ENCODE measurements around the gene PTPRD. TPM values are rescaled to one million over a fixed set of nuclear protein-coding genes. Genes with fewer than 3 reads are reported as not detected.

The PTPRD gene
- total and polyA plus RNA-seq, 2 donors (not counting 1 experiment from before 2014, with no cell fraction given) = 0.35 to 4.8 TPM

GRCh38 chr9:8600914-8601680, 2011.7 kb downstream of the PTPRD start:
- H3K9ac ChIP-seq (ENCODE audit: insufficient read depth, low read length) = no peak overlapping the region
- no peak overlapping the region for H3K27ac ChIP-seq (ENCODE audit: insufficient read depth, low read length)
- no peaks in the 10 kb centered on the region for H4K20me1 ChIP-seq (ENCODE audit: control insufficient read depth, extremely low read depth, insufficient read depth, low read length)
- H3K27me3 ChIP-seq (ENCODE audit: control insufficient read depth, insufficient read depth, low read length) = no peaks in the 10 kb centered on the region
- no peaks in the 10 kb centered on the region for H3K36me3 ChIP-seq (ENCODE audit: control insufficient read depth, insufficient read depth, low read length)
- no peaks in the 10 kb centered on the region for H3K9me3 ChIP-seq (ENCODE audit: control insufficient read depth, insufficient read depth, low read depth, low read length)
- no peaks in the 10 kb centered on the region for H3K4me1 ChIP-seq (ENCODE audit: control insufficient read depth, extremely low read depth, insufficient read depth, low read length)
- no peak overlapping the region for H2AFZ ChIP-seq (ENCODE audit: low read length)
- no peaks in the 10 kb centered on the region for H3K79me2 ChIP-seq (ENCODE audit: control insufficient read depth, insufficient read depth, low read length)
- TF ChIP-seq CTCF (conservative IDR thresholded peaks at IDR 0.05 in 1 of 2, IDR thresholded peaks at IDR 0.05 in 1 of 2; ENCODE audit: low read depth in 1 of 2, low read length in 2 of 2) (no peak), EZH2 (IDR thresholded peaks at IDR 0.05; ENCODE audit: low read length, missing control alignments) (no peak)
- DNase-seq (ENCODE audit: low read depth in 2 of 2) = no peak
- H3K4me2 ChIP-seq (ENCODE audit: extremely low read depth, insufficient read depth, low read length) = no peak overlapping the region
- no peak overlapping the region for H3K4me3 ChIP-seq (replicated peaks in 1 of 4; ENCODE audit: control extremely low read depth in 1 of 4, insufficient read depth in 1 of 4, low read depth in 3 of 4, low read length in 4 of 4)

GRCh38 chr9:8599937-8600336, 2012.9 kb downstream of the PTPRD start:
- Histone ChIP-seq H3K9me3 (ENCODE audit: control insufficient read depth, insufficient read depth, low read depth, low read length) (no peaks in the 10 kb centered on the region), H3K27ac (ENCODE audit: insufficient read depth, low read length) (no peak overlapping the region), H3K4me2 (ENCODE audit: extremely low read depth, insufficient read depth, low read length) (no peak overlapping the region), H3K36me3 (ENCODE audit: control insufficient read depth, insufficient read depth, low read length) (no peaks in the 10 kb centered on the region), H3K9ac (ENCODE audit: insufficient read depth, low read length) (no peak overlapping the region), H3K4me1 (ENCODE audit: control insufficient read depth, extremely low read depth, insufficient read depth, low read length) (no peaks in the 10 kb centered on the region), H3K27me3 (ENCODE audit: control insufficient read depth, insufficient read depth, low read length) (no peaks in the 10 kb centered on the region), H3K79me2 (ENCODE audit: control insufficient read depth, insufficient read depth, low read length) (no peaks in the 10 kb centered on the region), H3K4me3 (replicated peaks in 1 of 4; ENCODE audit: control extremely low read depth in 1 of 4, insufficient read depth in 1 of 4, low read depth in 3 of 4, low read length in 4 of 4) (no peak overlapping the region), H4K20me1 (ENCODE audit: control insufficient read depth, extremely low read depth, insufficient read depth, low read length) (no peaks in the 10 kb centered on the region), H2AFZ (ENCODE audit: low read length) (no peak overlapping the region)
- DNase-seq (ENCODE audit: low read depth in 2 of 2) = no peak
- TF ChIP-seq CTCF (conservative IDR thresholded peaks at IDR 0.05 in 1 of 2, IDR thresholded peaks at IDR 0.05 in 1 of 2; ENCODE audit: low read depth in 1 of 2, low read length in 2 of 2) (no peak), EZH2 (IDR thresholded peaks at IDR 0.05; ENCODE audit: low read length, missing control alignments) (no peak)

GRCh38 chr9:8589476-8589875, 2023.3 kb downstream of the PTPRD start:
- no peak for DNase-seq (ENCODE audit: low read depth in 2 of 2)
- Histone ChIP-seq H3K4me1 (ENCODE audit: control insufficient read depth, extremely low read depth, insufficient read depth, low read length) (no peaks in the 10 kb centered on the region), H3K27ac (ENCODE audit: insufficient read depth, low read length) (no peak overlapping the region), H3K36me3 (ENCODE audit: control insufficient read depth, insufficient read depth, low read length) (no peaks in the 10 kb centered on the region), H3K79me2 (ENCODE audit: control insufficient read depth, insufficient read depth, low read length) (no peaks in the 10 kb centered on the region), H3K9me3 (ENCODE audit: control insufficient read depth, insufficient read depth, low read depth, low read length) (no peaks in the 10 kb centered on the region), H2AFZ (ENCODE audit: low read length) (no peak overlapping the region), H3K27me3 (ENCODE audit: control insufficient read depth, insufficient read depth, low read length) (no peaks in the 10 kb centered on the region), H3K4me3 (replicated peaks in 1 of 4; ENCODE audit: control extremely low read depth in 1 of 4, insufficient read depth in 1 of 4, low read depth in 3 of 4, low read length in 4 of 4) (no peak overlapping the region), H3K4me2 (ENCODE audit: extremely low read depth, insufficient read depth, low read length) (no peak overlapping the region), H4K20me1 (ENCODE audit: control insufficient read depth, extremely low read depth, insufficient read depth, low read length) (no peaks in the 10 kb centered on the region), H3K9ac (ENCODE audit: insufficient read depth, low read length) (no peak overlapping the region)
- no peak for TF ChIP-seq EZH2 (IDR thresholded peaks at IDR 0.05; ENCODE audit: low read length, missing control alignments)
- TF ChIP-seq CTCF (conservative IDR thresholded peaks at IDR 0.05 in 1 of 2, IDR thresholded peaks at IDR 0.05 in 1 of 2; ENCODE audit: low read depth in 1 of 2, low read length in 2 of 2) = no peak

All from fibroblast of lung (primary cell).